RPMI7951 (cell line): ENCODE measurements around the gene DYTN. TPM values are rescaled to one million over a fixed set of nuclear protein-coding genes. Genes with fewer than 3 reads are reported as not detected.
A peak's percentile ranks its signal among the peaks of the same experiment; 100 is the strongest.

Experiments
- DNase-seq: peaks from one replicate; pipeline ENCODE4 v3.0.0-alpha.2; 2012; ENCODE audit warnings: low read depth
- total RNA-seq: library from RNA; depleted of rRNA; stranded (reverse); fragments of >200 nt; shearing (Covaris generic); gene quantifications from 2 replicates; pipeline ENCODE4 v1.2.3, GENCODE V29; 2014

Gene DYTN
- total RNA-seq, 1 experiment from 2014 or later: not detected

- DNase-seq: no peak
These were observed 19.4 kb downstream of the DYTN start for GRCh38 chr2:206698811-206699210.

GRCh38 chr2:206696910-206697309 lies 21.3 kb downstream of the DYTN start:
- DNase-seq: no peak

- DNase-seq: peak; percentile 59
These were observed 24.6 kb downstream of the DYTN start for GRCh38 chr2:206693399-206694137.

DNA sequence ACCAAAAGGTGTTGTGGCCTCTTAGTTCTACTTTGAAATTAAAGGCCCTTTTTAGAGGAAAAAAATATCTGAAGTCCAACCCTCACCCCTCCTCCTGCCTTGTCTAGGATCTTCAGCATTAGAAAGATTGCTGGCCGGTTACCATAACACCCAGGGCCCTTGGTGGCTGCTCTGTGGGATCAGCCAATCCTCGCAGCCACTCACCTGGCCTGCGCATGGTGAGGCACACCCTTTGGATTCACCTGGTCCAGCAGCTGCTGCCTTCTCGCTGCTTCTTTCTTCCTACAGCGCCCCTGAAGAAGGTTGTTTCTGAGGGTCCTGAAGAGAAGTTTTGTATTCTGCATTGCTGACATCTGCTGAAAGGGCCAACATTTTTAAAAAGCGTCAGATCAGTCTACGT lies 25.2 kb downstream of the DYTN start:
- DNase-seq: no peak

- DNase-seq: no peak
These were observed 29.2 kb downstream of the DYTN start for GRCh38 chr2:206688990-206689389.

DNA sequence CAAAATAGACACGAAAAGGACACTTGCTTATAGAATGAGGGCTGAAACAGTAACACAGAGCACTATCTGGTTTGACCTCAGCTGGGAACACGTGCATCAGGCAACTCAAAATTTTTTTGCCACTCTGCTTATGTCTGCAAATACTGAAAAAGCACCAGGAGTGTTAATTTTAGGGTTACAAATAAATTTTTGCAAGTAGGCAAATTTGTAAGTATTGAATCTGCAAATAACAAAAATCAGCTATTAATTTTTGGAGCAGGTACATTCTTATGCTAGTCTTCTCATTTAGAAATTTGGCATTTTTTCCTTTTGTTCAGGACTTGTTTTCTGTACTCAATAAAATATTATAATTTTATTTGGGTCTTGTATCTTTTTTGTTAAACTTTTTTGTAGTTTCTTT lies 29.7 kb downstream of the DYTN start:
- no peak for DNase-seq

GRCh38 chr2:206683546-206683945 lies 34.6 kb downstream of the DYTN start:
- DNase-seq: no peak

- no peak for DNase-seq
These were observed 47.5 kb downstream of the DYTN start for GRCh38 chr2:206670531-206671319.

DNA sequence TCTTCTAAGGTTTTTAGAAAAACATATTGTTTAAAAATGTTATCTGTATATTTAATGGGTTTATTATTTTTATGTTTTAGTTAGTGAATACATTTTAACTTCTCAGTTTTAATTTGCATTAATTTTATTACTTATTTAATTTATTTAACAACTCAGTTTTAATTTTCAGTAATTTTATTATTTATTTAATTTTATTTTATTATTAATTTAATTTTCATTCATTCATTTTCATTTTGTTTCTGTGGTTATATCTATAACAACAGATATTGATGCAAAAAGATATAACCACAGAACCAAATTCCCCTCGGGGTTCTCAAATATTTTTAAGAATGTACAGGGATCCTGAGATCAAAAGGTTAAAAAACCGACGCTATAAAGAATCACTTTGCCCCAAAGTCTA lies 52.9 kb downstream of the DYTN start:
- DNase-seq: no peak

DNA sequence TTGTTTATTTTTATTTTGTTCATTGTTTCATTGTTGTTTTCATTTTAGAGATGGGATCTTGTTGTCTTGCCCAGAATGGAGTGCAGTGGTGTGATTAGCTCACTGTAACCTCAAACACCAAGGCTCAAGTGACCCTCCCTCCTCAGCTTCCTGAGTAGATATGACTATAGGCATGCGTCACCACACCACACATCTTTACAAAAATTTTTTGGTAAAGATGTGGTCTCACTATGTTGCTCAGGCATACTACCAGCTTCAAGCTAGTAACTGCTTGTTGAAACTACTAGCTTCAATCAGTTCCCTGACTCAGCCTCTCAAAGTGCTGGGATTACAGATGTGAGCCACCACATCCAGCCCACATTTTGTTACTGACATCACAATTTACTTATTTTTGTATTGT lies 61.1 kb downstream of the DYTN start:
- DNase-seq: peak; percentile 23

DNA sequence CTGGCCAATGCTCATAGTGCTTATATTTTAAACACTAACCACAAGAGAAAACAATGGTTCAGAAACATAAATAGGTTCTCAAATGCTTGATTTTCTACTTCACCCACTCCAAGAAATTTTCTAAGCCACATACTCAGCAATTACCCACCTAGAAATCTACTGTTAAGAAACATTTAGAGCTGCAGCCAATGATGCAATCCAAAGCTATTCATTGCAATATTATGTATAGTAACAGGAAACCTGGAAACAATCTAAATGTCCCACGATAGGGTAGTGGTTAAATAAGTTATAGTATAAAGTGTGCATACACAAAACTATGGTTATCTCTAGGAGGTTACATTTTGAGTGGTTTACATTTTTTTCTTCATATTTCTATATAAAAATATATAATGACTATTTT lies 70.2 kb downstream of the DYTN start:
- DNase-seq: no peak

- DNase-seq: peak; percentile 59
These were observed 75.8 kb downstream of the DYTN start, which contains the start of gene FAM237A for GRCh38 chr2:206642075-206643025. Gene FAM237A, plus strand, starts transcription at chr2:206642487. Its CDS starts 1,750 bp downstream, at chr2:206644237.

GRCh38 chr2:206641226-206641625 lies 77.0 kb downstream of the DYTN start:
- DNase-seq: no peak

DNA sequence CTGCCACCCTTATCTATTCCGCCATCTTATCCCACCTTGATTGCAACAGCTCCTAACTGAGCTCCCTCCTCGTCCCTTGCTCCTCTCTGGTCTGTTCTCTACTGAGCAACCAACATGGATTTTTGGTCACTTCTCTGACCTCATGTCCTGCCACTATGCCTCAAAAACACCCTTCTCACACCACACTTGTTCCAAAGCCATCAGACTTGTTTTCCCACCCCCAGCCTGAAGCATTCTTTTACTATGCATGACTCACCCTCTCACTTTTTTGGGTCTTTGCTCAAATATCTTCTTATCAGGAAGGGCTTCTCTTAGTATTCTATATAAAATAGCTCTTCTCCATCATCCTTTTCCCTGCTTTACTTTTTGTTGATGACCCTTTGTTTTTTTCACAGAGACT lies 78.6 kb downstream of the DYTN start:
- no peak for DNase-seq

GRCh38 chr2:206635015-206635414 lies 83.2 kb downstream of the DYTN start:
- no peak for DNase-seq

- no peak for DNase-seq
These were observed 86.9 kb downstream of the DYTN start for GRCh38 chr2:206631340-206631739.

- no peak for DNase-seq
These were observed 90.6 kb downstream of the DYTN start for GRCh38 chr2:206627632-206628031.

DNA sequence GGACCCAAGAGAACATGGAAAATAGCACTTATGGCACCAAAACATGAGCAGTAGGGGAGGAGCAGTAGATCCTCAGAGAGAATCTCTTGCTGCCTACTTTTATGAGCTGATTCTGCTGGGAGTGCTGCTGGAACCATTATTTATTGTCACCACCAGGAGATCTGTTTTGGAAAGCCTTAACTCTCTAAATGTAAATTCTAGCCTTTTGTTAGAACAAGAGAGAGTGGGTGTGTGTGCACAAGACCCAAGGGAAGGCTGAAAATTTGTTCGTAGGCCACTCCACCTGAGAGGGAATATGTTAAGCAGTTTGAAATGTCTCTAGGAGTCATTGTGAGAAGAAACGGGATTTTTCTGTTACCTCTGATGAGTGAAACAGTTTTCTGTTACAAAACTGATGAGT lies 92.1 kb downstream of the DYTN start:
- DNase-seq: no peak

DNA sequence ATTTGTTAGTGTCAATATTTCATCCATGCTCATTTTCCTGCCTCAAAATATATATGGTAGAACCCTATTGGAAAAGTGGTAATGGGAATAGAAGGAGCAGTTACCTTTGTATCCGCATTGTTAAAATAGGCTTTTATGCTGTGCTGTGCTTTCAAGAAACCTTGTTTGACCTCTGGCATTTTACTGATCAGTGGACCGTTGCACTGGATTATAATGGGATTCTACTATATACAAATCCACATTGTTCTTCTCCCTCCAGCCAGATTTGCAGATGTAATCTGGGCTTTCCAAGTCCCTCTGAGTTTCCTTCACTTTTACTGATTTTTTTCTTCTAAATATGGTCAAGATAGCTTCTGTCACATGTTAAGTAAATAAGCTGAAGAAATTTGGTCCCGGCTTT lies 99.2 kb downstream of the DYTN start:
- no peak for DNase-seq

DNA sequence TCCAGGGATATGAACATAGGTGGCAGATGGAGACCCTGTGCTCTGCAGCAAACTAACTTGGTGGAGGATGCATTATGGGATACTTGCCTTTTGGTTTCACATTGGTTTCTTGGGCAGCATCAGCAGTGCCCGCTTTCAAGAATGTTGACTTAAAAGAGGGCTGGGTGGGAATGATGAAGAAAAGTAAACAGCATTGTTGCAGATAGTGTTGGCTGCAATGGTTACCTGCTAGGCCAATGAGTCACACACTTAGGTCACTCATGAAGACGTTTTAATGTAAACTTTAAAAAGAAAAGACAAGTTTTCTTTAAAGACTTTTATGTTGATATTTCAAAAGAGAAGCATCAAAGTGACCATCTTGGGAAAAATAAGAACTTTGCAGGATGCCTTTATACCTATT lies 102.0 kb downstream of the DYTN start:
- peak; percentile 4 for DNase-seq

DNA sequence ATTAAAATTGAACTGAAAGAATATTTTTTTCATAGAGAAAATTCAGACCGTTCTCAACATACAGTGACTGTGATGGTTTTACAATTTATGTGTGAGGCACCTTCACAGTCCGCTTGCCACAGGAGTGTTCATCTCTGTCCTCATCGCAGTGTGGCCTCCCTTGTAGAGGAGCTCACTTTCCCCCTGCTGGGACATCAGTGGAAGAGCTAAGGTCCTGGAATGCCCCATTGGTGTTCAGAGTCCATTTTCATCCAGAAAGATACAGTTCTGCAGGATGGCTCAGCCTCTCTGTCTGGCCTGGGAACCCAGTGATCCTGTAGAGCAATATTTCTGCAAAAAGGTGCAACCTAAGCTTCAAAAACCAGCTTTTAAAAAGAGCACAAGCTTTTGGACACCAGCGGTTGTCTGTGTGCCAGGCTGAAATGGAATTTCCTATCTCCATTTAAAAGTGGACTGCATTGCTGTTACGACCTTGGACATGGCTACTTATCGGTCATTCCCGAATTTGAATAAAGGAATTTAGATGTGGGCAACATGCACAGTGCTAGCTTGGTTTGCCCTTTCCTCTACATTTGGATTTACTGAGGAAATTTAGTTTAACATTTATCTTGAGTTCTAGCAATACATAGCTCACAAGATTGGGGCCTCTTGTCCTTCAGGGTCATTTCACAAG lies 102.6 kb downstream of the DYTN start:
- peak; percentile 17 for DNase-seq
